HepG2 (cell line): ENCODE data around the gene TMEM151A. TPM values are rescaled to one million over a fixed set of nuclear protein-coding genes. Genes with fewer than 3 reads are reported as not detected.

Experiments used
- ATAD3A ChIP-seq: sonication (generic); formaldehyde crosslinking; IDR thresholded peaks from 2 replicates; pipeline ENCODE4 v1.4.0; 2020; ENCODE audit warnings: missing genetic modification reagents
- CENPT ChIP-seq: sonication (generic); formaldehyde crosslinking; IDR thresholded peaks from 2 replicates; pipeline ENCODE4 v1.8.0; 2022; ENCODE audit warnings: low read depth, mild to moderate bottlenecking, moderate library complexity, missing genetic modification reagents
- DPF2 ChIP-seq: sonication (generic); formaldehyde crosslinking; IDR thresholded peaks from 2 replicates; pipeline ENCODE4 v1.4.0; 2020; ENCODE audit warnings: mild to moderate bottlenecking, low read depth, missing genetic modification reagents, borderline replicate concordance
- HIVEP1 ChIP-seq: sonication (generic); formaldehyde crosslinking; IDR thresholded peaks from 2 replicates; pipeline ENCODE4 v1.4.0; 2020; ENCODE audit warnings: mild to moderate bottlenecking, missing genetic modification reagents
- HMG20A ChIP-seq: IDR thresholded peaks from 2 replicates; pipeline ENCODE4 v1.6.1; 2016; ENCODE audit warnings: borderline replicate concordance
- JARID2 ChIP-seq: sonication (generic); formaldehyde crosslinking; IDR thresholded peaks from 2 replicates; pipeline ENCODE4 v1.8.1; 2023; ENCODE audit warnings: missing genetic modification reagents, inconsistent platforms; ENCODE audit not compliant: insufficient replicate concordance
- KAT8 ChIP-seq: IDR thresholded peaks from 2 replicates; pipeline ENCODE4 v1.6.1; 2016; ENCODE audit warnings: missing genetic modification reagents, missing compliant biosample characterization
- MIER2 ChIP-seq: IDR thresholded peaks from 2 replicates; pipeline ENCODE4 v1.6.1; 2016; ENCODE audit warnings: missing biosample characterization, missing genetic modification reagents
- NFKB2 ChIP-seq: sonication (generic); formaldehyde crosslinking; IDR thresholded peaks from 2 replicates; pipeline ENCODE4 v1.4.0; 2020; ENCODE audit warnings: missing genetic modification reagents, borderline replicate concordance
- NR1H2 ChIP-seq: sonication (generic); formaldehyde crosslinking; IDR thresholded peaks from 2 replicates; pipeline ENCODE4 v1.8.1; 2022; ENCODE audit warnings: low read depth, missing genetic modification reagents, borderline replicate concordance
- PTBP1 ChIP-seq: fragments of 200-400 bp; formaldehyde crosslinking; IDR thresholded peaks from 2 replicates; pipeline ENCODE4 v1.6.1; 2018; ENCODE audit warnings: low read length, low read depth; ENCODE audit not compliant: poor library complexity, severe bottlenecking
- SMAD9 ChIP-seq: sonication (generic); formaldehyde crosslinking; IDR thresholded peaks from 2 replicates; pipeline ENCODE4 v1.5.1; 2020; ENCODE audit warnings: mild to moderate bottlenecking, missing genetic modification reagents
- TBL1XR1 ChIP-seq: fragments of 150-350 bp; IDR thresholded peaks from 2 replicates; pipeline ENCODE4 v1.6.1; 2014; ENCODE audit warnings: borderline replicate concordance, low read length; ENCODE audit not compliant: partially characterized antibody
- ZNF10 ChIP-seq: sonication (generic); formaldehyde crosslinking; IDR thresholded peaks from 2 replicates; pipeline ENCODE4 v1.4.0; 2020; ENCODE audit warnings: mild to moderate bottlenecking, low read depth, missing genetic modification reagents, borderline replicate concordance
- ZNF33A ChIP-seq: sonication (generic); formaldehyde crosslinking; IDR thresholded peaks from 2 replicates; pipeline ENCODE4 v1.5.1; 2020; ENCODE audit warnings: missing genetic modification reagents, mild to moderate bottlenecking, moderate library complexity, borderline replicate concordance
- ZNF484 ChIP-seq: sonication (generic); formaldehyde crosslinking; IDR thresholded peaks from 2 replicates; pipeline ENCODE4 v1.5.1; 2020; ENCODE audit warnings: mild to moderate bottlenecking, low read depth, missing genetic modification reagents, borderline replicate concordance
- ZNF768 ChIP-seq: sonication (generic); formaldehyde crosslinking; IDR thresholded peaks from 2 replicates; pipeline ENCODE4 v1.4.0; 2020; ENCODE audit warnings: missing genetic modification reagents
- ZNF772 ChIP-seq: sonication (generic); formaldehyde crosslinking; IDR thresholded peaks from 2 replicates; pipeline ENCODE4 v1.5.0; 2020; ENCODE audit warnings: mild to moderate bottlenecking, missing genetic modification reagents
- polyA plus RNA-seq, 8 experiments: library from polyadenylated mRNA; depleted of rRNA in 3 of 8; stranded (reverse) in 7 of 8; unstranded in 1 of 8; fragments of >200 nt; fragmentation: Illumina TruSeq in 4 of 8; extraction: Trizol in 4 of 8; gene quantifications; 2 replicates each; pipeline versions ENCODE4 v1.2.1 to v1.2.3, GENCODE V29; 2011 to 2016; ENCODE audit warnings: low read depth in 4 of 8, missing spikeins in 1 of 8, mixed read lengths in 1 of 8; ENCODE audit not compliant: insufficient read depth in 1 of 8
- total RNA-seq, 5 experiments: library from RNA; depleted of rRNA; stranded (reverse); fragments of >200 nt; fragmentation: Illumina TruSeq; extraction: Trizol; gene quantifications; 2 replicates each; pipeline ENCODE4 v1.2.3, GENCODE V29; 2016; ENCODE audit warnings: low read depth in 1 of 5
- TF ChIP-seq, protein P1 (sequence below): fragments of 450-650 bp; IDR thresholded peaks from 2 replicates; pipeline ENCODE4 v1.6.1; 2017
- TF ChIP-seq, protein P2 (sequence below): sonication (generic); formaldehyde crosslinking; IDR thresholded peaks from 2 replicates; pipeline ENCODE4 v1.4.0; 2020; ENCODE audit warnings: missing genetic modification reagents, borderline replicate concordance
- TF ChIP-seq, protein P3 (sequence below): sonication (generic); formaldehyde crosslinking; IDR thresholded peaks from 2 replicates; pipeline ENCODE4 v1.5.0; 2020; ENCODE audit warnings: mild to moderate bottlenecking, missing genetic modification reagents

The TMEM151A gene
- total and polyA plus RNA-seq, 2 of the 13 experiments (the other 11 are each of a cell fraction or from before 2014, with no cell fraction given), result 0.18 to 0.33 TPM

DNA sequence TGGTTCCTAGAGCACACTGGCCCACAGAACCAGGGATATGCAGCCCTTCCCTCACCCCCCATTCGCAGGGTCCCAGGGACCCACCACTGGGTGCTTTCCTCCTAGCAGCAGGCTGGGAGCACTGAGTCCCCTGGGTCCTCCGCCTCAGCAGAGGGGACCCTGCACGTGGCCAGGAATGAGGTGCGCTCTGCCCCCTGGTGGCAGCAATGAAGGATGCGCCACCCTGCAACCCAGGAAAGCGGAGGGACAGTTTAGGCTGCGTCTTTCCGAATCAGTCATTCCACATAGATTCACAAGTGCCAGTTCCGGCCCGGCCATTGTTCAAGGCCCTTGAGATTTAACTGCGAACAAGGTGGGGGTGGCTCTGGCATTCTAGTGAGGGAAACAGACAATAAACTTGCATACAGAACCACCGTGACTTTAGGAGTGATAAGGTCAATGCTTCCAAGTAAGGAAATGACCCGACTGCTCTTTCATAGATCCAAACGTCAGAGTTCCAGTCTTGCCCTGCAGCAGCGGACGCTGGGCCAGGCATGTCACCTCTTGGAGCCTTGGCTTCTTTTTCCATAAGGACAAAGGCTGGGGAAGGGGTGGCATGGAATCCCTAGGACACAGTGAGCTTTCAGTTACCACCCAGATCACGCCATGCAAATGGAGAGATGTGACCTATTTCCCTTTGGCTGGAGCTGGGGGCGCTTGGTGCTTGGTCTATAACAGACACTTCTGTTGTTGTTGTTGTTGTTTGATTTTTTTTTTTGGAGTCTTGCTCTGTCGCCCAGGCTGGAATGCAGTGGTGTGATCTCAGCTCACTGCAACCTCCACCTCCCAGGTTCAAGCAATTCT is 36.8 kb downstream of the TMEM151A start (continued):
- TF ChIP-seq, protein P1, sequence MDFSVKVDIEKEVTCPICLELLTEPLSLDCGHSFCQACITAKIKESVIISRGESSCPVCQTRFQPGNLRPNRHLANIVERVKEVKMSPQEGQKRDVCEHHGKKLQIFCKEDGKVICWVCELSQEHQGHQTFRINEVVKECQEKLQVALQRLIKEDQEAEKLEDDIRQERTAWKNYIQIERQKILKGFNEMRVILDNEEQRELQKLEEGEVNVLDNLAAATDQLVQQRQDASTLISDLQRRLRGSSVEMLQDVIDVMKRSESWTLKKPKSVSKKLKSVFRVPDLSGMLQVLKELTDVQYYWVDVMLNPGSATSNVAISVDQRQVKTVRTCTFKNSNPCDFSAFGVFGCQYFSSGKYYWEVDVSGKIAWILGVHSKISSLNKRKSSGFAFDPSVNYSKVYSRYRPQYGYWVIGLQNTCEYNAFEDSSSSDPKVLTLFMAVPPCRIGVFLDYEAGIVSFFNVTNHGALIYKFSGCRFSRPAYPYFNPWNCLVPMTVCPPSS, result no peak
- no peak for TF ChIP-seq TBL1XR1
- no peak for TF ChIP-seq DPF2
- peak; percentile 80; the same call in 1 of the 2 replicates for TF ChIP-seq MIER2 (CRISPR knock-in tag)
- peak; percentile 85; the same call in 1 of the 2 replicates for TF ChIP-seq NFKB2 (CRISPR knock-in tag)
- TF ChIP-seq, protein P2, sequence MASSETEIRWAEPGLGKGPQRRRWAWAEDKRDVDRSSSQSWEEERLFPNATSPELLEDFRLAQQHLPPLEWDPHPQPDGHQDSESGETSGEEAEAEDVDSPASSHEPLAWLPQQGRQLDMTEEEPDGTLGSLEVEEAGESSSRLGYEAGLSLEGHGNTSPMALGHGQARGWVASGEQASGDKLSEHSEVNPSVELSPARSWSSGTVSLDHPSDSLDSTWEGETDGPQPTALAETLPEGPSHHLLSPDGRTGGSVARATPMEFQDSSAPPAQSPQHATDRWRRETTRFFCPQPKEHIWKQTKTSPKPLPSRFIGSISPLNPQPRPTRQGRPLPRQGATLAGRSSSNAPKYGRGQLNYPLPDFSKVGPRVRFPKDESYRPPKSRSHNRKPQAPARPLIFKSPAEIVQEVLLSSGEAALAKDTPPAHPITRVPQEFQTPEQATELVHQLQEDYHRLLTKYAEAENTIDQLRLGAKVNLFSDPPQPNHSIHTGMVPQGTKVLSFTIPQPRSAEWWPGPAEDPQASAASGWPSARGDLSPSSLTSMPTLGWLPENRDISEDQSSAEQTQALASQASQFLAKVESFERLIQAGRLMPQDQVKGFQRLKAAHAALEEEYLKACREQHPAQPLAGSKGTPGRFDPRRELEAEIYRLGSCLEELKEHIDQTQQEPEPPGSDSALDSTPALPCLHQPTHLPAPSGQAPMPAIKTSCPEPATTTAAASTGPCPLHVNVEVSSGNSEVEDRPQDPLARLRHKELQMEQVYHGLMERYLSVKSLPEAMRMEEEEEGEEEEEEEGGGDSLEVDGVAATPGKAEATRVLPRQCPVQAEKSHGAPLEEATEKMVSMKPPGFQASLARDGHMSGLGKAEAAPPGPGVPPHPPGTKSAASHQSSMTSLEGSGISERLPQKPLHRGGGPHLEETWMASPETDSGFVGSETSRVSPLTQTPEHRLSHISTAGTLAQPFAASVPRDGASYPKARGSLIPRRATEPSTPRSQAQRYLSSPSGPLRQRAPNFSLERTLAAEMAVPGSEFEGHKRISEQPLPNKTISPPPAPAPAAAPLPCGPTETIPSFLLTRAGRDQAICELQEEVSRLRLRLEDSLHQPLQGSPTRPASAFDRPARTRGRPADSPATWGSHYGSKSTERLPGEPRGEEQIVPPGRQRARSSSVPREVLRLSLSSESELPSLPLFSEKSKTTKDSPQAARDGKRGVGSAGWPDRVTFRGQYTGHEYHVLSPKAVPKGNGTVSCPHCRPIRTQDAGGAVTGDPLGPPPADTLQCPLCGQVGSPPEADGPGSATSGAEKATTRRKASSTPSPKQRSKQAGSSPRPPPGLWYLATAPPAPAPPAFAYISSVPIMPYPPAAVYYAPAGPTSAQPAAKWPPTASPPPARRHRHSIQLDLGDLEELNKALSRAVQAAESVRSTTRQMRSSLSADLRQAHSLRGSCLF (CRISPR knock-in tag), result no peak
- TF ChIP-seq SMAD9 (CRISPR knock-in tag), result no peak
- no peak for TF ChIP-seq JARID2 (CRISPR knock-in tag)
- no peak for TF ChIP-seq CENPT (CRISPR knock-in tag)
- no peak for TF ChIP-seq ZNF10 (CRISPR knock-in tag)
- peak; percentile 66; the same call in 1 of the 2 replicates for TF ChIP-seq HIVEP1
- TF ChIP-seq ZNF772, result no peak; the same call in 1 of the 2 replicates
- TF ChIP-seq NR1H2, result no peak
- TF ChIP-seq HMG20A (CRISPR knock-in tag), result no peak
- TF ChIP-seq, protein P3, sequence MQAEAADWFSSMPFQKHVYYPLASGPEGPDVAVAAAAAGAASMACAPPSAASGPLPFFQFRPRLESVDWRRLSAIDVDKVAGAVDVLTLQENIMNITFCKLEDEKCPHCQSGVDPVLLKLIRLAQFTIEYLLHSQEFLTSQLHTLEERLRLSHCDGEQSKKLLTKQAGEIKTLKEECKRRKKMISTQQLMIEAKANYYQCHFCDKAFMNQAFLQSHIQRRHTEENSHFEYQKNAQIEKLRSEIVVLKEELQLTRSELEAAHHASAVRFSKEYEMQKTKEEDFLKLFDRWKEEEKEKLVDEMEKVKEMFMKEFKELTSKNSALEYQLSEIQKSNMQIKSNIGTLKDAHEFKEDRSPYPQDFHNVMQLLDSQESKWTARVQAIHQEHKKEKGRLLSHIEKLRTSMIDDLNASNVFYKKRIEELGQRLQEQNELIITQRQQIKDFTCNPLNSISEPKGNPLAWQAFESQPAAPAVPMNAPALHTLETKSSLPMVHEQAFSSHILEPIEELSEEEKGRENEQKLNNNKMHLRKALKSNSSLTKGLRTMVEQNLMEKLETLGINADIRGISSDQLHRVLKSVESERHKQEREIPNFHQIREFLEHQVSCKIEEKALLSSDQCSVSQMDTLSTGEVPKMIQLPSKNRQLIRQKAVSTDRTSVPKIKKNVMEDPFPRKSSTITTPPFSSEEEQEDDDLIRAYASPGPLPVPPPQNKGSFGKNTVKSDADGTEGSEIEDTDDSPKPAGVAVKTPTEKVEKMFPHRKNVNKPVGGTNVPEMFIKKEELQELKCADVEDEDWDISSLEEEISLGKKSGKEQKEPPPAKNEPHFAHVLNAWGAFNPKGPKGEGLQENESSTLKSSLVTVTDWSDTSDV (CRISPR knock-in tag), result 0 out of 2 replicates have a peak, but pooled peaks have one; percentile 54
- TF ChIP-seq KAT8 (CRISPR knock-in tag), result peak; percentile 74
- peak; percentile 57; the same call in 1 of the 2 replicates for TF ChIP-seq ZNF768
- TF ChIP-seq PTBP1, result no peak
- no peak for TF ChIP-seq ATAD3A (CRISPR knock-in tag)
- TF ChIP-seq ZNF33A, result no peak
- TF ChIP-seq ZNF484 (CRISPR knock-in tag), result no peak
